Prostate gland (tissue), 2 donors: Measurements from ENCODE around the gene PIP5K1B. TPM values are rescaled to one million over a fixed set of nuclear protein-coding genes. Genes with fewer than 3 reads are reported as not detected.
A peak's percentile ranks its signal among the peaks of the same experiment; 100 is the strongest.

ENCODE experiments used
- DNase-seq: peaks from one replicate; pipeline ENCODE4 v3.0.0-alpha.2; 2019; ENCODE audit warnings: low spot score
- H3K27ac ChIP-seq, 2 donors: fragments of 200-600 bp; sonication (generic); 2 replicates each; pipeline ENCODE4 v1.5.1; 2017 to 2019
- H3K27me3 ChIP-seq: fragments of 200-600 bp; sonication (generic); replicated peaks from 2 replicates; pipeline ENCODE4 v1.5.1; 2019; ENCODE audit not compliant: insufficient read depth
- H3K36me3 ChIP-seq, 2 donors: fragments of 200-600 bp; sonication (generic); 1 replicate in 1 of 2; 2 replicates in 1 of 2; pipeline versions ENCODE4 v1.5.1 to v1.8.1; 2017 to 2019
- H3K4me1 ChIP-seq: fragments of 200-600 bp; sonication (generic); replicated peaks from 2 replicates; pipeline ENCODE4 v1.5.1; 2019
- H3K4me3 ChIP-seq, 2 donors: fragments of 200-600 bp; sonication (generic); 2 replicates each; pipeline ENCODE4 v1.5.1; 2017 to 2019
- H3K9me3 ChIP-seq: fragments of 200-600 bp; sonication (generic); 2 replicates; pipeline ENCODE4 v1.5.1; 2017
- POLR2A ChIP-seq: fragments of 450-650 bp; IDR thresholded peaks from one replicate; pipeline ENCODE4 v1.6.1; 2016; ENCODE audit warnings: antibody characterized with exemption, mild to moderate bottlenecking
- POLR2AphosphoS5 ChIP-seq: sonication (generic); formaldehyde crosslinking; IDR thresholded peaks from one replicate; pipeline ENCODE4 v1.6.1; 2017; ENCODE audit warnings: antibody characterized with exemption
- WGBS: methylation state at CpG from one replicate; pipeline ENCODE4 v1.1.5; 2018; 5-methylcytosine and 5-hydroxymethylcytosine counted together
- intact Hi-C: fragments of 100-400 bp; cut with DNase I; formaldehyde crosslinking; loops from one replicate; pipeline ENCODE4 v1.14.2; 2022
- total RNA-seq, 2 donors: library from RNA; depleted of rRNA; stranded (reverse); fragments of >200 nt; gene quantifications; one replicate each; pipeline ENCODE4 v1.1.0, GENCODE V29; 2016
- TF ChIP-seq, protein P1 (sequence below), 4 experiments: fragments of 200-600 bp in 2 of 4; fragments of 450-650 bp in 2 of 4; sonication (generic) in 2 of 4; IDR thresholded peaks; 1 replicate in 3 of 4; 2 replicates in 1 of 4; pipeline ENCODE4 v1.5.1; 2016 to 2019; ENCODE audit warnings: antibody characterized with exemption in 4 of 4, mild to moderate bottlenecking in 2 of 4, moderate library complexity in 2 of 4

PIP5K1B gene
- total RNA-seq, 2 donors from 2014 or later = 1.6 to 38.3 TPM

- intact Hi-C loops = no loop called here
- WGBS = 76% methylated on average over 6 of the region's 6 CpGs
- TF ChIP-seq, protein P1, sequence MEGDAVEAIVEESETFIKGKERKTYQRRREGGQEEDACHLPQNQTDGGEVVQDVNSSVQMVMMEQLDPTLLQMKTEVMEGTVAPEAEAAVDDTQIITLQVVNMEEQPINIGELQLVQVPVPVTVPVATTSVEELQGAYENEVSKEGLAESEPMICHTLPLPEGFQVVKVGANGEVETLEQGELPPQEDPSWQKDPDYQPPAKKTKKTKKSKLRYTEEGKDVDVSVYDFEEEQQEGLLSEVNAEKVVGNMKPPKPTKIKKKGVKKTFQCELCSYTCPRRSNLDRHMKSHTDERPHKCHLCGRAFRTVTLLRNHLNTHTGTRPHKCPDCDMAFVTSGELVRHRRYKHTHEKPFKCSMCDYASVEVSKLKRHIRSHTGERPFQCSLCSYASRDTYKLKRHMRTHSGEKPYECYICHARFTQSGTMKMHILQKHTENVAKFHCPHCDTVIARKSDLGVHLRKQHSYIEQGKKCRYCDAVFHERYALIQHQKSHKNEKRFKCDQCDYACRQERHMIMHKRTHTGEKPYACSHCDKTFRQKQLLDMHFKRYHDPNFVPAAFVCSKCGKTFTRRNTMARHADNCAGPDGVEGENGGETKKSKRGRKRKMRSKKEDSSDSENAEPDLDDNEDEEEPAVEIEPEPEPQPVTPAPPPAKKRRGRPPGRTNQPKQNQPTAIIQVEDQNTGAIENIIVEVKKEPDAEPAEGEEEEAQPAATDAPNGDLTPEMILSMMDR (IDR thresholded peaks at IDR 0.05) = no peak
- no peak for TF ChIP-seq POLR2AphosphoS5
- no peak for TF ChIP-seq POLR2A
These were observed 162.0 kb downstream of the PIP5K1B start for GRCh38 chr9:68867066-68867465.

DNA sequence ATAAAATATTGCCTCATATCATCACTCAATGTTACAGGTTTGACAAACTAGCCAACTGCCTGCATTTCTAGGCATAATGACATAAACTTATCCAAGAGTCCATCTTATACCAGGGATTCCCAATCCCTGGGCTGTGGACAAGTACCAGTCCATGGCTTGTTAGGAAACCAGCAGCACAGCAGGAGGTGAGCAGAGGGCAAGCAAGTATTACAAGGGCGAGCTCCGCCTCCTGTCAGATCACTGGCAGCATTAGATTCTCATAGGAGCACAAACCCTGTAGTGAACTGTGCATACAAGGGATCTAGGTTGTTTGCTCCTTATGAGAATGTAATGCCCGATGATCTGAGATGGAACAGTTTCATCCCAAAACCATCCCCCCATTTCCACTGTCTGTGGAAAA, 164.0 kb downstream of the PIP5K1B start:
- Histone ChIP-seq H3K36me3 (no peaks in the 10 kb centered on the region), H3K27me3 (no peaks in the 10 kb centered on the region), H3K4me3 (no peak overlapping the region), H3K27ac (no peak overlapping the region), H3K9me3 (no peaks in the 10 kb centered on the region), H3K4me1 (no peaks in the 10 kb centered on the region)
- no peak for DNase-seq
- 87% methylated on average over 3 of the region's 3 CpGs for WGBS
- TF ChIP-seq POLR2AphosphoS5 (no peak), POLR2A (no peak)
- TF ChIP-seq, protein P1 (IDR thresholded peaks at IDR 0.05) = no peak
- intact Hi-C loops = no loop called here

More at GRCh38 chr9:68867066-68867465, 162.0 kb downstream of the PIP5K1B start:
- Histone ChIP-seq H3K36me3 (no peaks in the 10 kb centered on the region), H3K9me3 (no peaks in the 10 kb centered on the region), H3K4me3 (no peak overlapping the region), H3K4me1 (no peaks in the 10 kb centered on the region), H3K27me3 (no peaks in the 10 kb centered on the region), H3K27ac (no peak overlapping the region)
- no peak for DNase-seq

DNA sequence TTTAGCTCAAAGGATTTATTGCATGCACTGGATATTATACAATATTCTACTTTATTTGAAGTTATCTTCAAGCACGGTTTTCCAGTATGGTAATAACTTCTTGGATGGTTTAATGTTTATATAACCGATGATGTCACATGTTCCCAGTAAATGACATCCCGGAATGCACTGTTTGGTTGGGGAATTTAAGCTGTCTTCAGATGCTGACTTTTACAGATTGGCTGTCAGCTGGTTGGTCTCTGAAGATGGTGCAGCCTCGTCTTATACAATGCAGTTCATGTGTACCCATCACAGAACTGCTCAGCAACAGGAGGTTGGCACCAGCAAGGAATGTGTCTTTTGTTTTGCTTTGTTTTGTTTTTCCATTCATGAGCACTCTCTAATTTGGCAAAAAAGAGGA, 165.0 kb downstream of the PIP5K1B start:
- no peak for DNase-seq
- WGBS = 13% methylated on average over 4 of the region's 4 CpGs
- Histone ChIP-seq H3K36me3 (no peaks in the 10 kb centered on the region), H3K27me3 (no peaks in the 10 kb centered on the region), H3K4me3 (no peak overlapping the region), H3K27ac (no peak overlapping the region), H3K9me3 (no peaks in the 10 kb centered on the region), H3K4me1 (no peaks in the 10 kb centered on the region)
- intact Hi-C loops = no loop called here
- TF ChIP-seq, protein P1 (IDR thresholded peaks at IDR 0.05) = no peak
- TF ChIP-seq POLR2AphosphoS5 = peak; percentile 8

DNA sequence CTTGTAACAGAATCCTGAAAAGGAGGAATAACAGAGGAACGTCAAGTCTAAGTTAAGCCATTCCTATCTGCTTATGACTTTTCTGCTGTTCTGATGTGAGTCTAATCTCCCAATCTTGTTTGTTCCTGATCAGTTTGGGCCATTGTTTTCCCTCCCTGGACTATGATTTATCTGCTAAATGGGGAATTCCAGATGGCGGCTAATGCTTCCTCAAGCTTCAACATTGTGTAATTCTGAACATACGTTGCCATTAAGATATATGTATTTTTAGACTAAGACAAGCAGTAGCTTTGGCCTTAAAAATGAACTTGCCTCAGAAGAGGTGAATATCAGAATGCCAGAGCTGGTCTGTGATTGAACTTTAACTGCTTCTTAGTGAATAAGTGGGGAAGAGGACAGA, 166.2 kb downstream of the PIP5K1B start:
- TF ChIP-seq POLR2AphosphoS5 (no peak), POLR2A (no peak)
- TF ChIP-seq, protein P1 (IDR thresholded peaks at IDR 0.05) = no peak
- WGBS = 48% methylated on average over 3 of the region's 3 CpGs
- Histone ChIP-seq H3K9me3 (no peaks in the 10 kb centered on the region), H3K4me3 (no peak overlapping the region), H3K27me3 (no peaks in the 10 kb centered on the region), H3K4me1 (no peaks in the 10 kb centered on the region), H3K27ac (peak overlapping the region in 1 of 2 donors; percentile 13), H3K36me3 (no peaks in the 10 kb centered on the region)
- no peak for DNase-seq
- intact Hi-C loops = no loop called here

DNA sequence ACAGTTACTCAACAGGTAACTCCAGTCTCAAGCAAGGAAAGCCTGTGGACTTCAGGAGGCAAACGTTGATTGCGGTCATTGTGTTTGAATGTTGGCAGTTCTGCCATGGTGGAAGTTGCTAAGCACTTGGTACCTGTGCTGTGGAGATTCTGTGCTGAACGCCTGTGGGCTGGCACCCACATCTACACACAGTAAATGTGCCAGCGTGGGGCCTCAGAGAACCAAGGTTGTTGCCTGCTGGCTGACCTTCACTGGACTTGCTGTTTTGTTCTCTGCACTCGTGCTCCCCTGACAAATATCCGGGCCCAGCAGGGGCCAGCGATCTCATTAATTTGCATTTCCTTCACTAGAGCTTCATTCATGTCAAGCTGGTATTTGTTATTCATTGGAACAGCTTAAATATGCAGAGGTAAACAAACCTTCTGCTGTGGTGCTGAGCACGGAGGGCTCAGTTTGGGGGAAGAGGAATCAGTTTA, 167.0 kb downstream of the PIP5K1B start:
- 29% methylated on average over 8 of the region's 8 CpGs for WGBS
- no peaks in the 10 kb centered on the region for H3K36me3 ChIP-seq
- H3K27me3 ChIP-seq = no peaks in the 10 kb centered on the region
- TF ChIP-seq, protein P1 (IDR thresholded peaks at IDR 0.05) = no peak
- TF ChIP-seq POLR2AphosphoS5 (no peak), POLR2A (no peak)
- no peak overlapping the region for H3K4me3 ChIP-seq
- no peak for DNase-seq
- H3K27ac ChIP-seq = peak overlapping the region; percentile 13 to 26
- H3K4me1 ChIP-seq = no peaks in the 10 kb centered on the region
- intact Hi-C loops = no loop called here
- H3K9me3 ChIP-seq = no peaks in the 10 kb centered on the region
